Ovary (tissue), 9 donors: ENCODE results near the gene CEND1. TPM values are rescaled to one million over a fixed set of nuclear protein-coding genes. Genes with fewer than 3 reads are reported as not detected.

Experiments used
- DNase-seq, 5 donors: peaks; one replicate each; pipeline ENCODE4 v3.0.0-alpha.2; 2019 to 2020
- H3K27ac ChIP-seq, 2 donors: fragments of 200-600 bp; one replicate each; pipeline versions ENCODE4 v1.5.1 to v1.8.0; 2019 to 2022
- H3K27me3 ChIP-seq: fragments of 200-600 bp; one replicate; pipeline ENCODE4 v1.8.0; 2022
- H3K36me3 ChIP-seq: fragments of 200-600 bp; sonication (generic); one replicate; pipeline ENCODE4 v1.5.1; 2019
- H3K4me1 ChIP-seq: one replicate; pipeline ENCODE4 v1.8.1; 2013; ENCODE audit warnings: mild to moderate bottlenecking, moderate library complexity; ENCODE audit not compliant: insufficient read depth
- H3K4me3 ChIP-seq: fragments of 200-600 bp; sonication (generic); one replicate; pipeline ENCODE4 v1.5.1; 2017
- H3K9me3 ChIP-seq, 2 donors: fragments of 200-600 bp in 1 of 2; sonication (generic) in 1 of 2; one replicate each; pipeline versions ENCODE4 v1.5.1 to v1.8.1; 2013 to 2019; ENCODE audit warnings: mild to moderate bottlenecking in 1 of 2, moderate library complexity in 1 of 2
- CTCF ChIP-seq, 3 donors: fragments of 450-650 bp in 2 of 3; fragments of 200-600 bp in 1 of 3; IDR thresholded peaks; one replicate each; pipeline versions ENCODE4 v1.5.1 to v1.8.0; 2016 to 2022; ENCODE audit warnings: antibody characterized with exemption in 3 of 3, mild to moderate bottlenecking in 1 of 3
- EP300 ChIP-seq: sonication (generic); formaldehyde crosslinking; IDR thresholded peaks from one replicate; pipeline ENCODE4 v1.6.1; 2017; ENCODE audit warnings: antibody characterized with exemption
- POLR2A ChIP-seq: fragments of 450-650 bp; IDR thresholded peaks from one replicate; pipeline ENCODE4 v1.6.1; 2017; ENCODE audit warnings: antibody characterized with exemption, mild to moderate bottlenecking, moderate library complexity
- WGBS, 3 donors: extraction: QIAGEN DNeasy Blood & Tissue Kit in 1 of 3; methylation state at CpG; one replicate each; pipeline versions ENCODE4 v1.1.5 to v1.1.7; 2013 to 2017; 5-methylcytosine and 5-hydroxymethylcytosine counted together
- intact Hi-C, 4 donors: fragments of 100-400 bp; cut with DNase I; formaldehyde crosslinking; loops; one replicate each; pipeline versions ENCODE4 v1.11.0 to v1.15.1; 2022 to 2023
- polyA plus RNA-seq, 2 donors: library from polyadenylated mRNA; stranded (reverse); fragments of 200-250 nt in 1 of 2; fragments of 350-450 nt in 1 of 2; fragmentation: Illumina TruSeq in 1 of 2; extraction: RNeasy Lipid Tissue Mini Kit (QIAGEN cat#74804) in 1 of 2; gene quantifications; one replicate each; pipeline ENCODE4 v1.2.3, GENCODE V29; 2013 to 2014
- total RNA-seq, 7 donors: library from RNA; depleted of rRNA in 2 of 7; stranded (reverse); fragments of >200 nt in 2 of 7; fragmentation: NEBNext Ultra II Directional in 3 of 7; extraction: Animal tissue kit (Norgen Biotek cat#: 25700) in 3 of 7; gene quantifications; one replicate each; pipeline versions ENCODE4 v1.1.0 to v1.2.4, GENCODE V29; 2016 to 2023
- donor health status: DM: no; HTN: no; CAD: no; lungs with moderate emphysema.
- donor health status: DM: no; HTN: no; CAD: no.
- donor health status: Bipolar disorder and iron deficiency.
- donor health status: DM: yes; HTN: yes; CAD: no.
- donor health status: DM: no; HTN: no; CAD: no.
- donor health status: DM: yes; HTN: yes; CAD: no.

Gene CEND1
- total and polyA plus RNA-seq, 9 donors = 0.07 to 0.15 TPM; not detected in 7

GRCh38 chr11:760236-760635, 29.7 kb downstream of the CEND1 start:
- intact Hi-C loops = no loop called here
- no peaks in the 10 kb centered on the region for H3K36me3 ChIP-seq

GRCh38 chr11:749731-750130, 40.2 kb downstream of the CEND1 start:
- intact Hi-C loops = no loop called here
- TF ChIP-seq EP300 = no peak
- no peak for TF ChIP-seq POLR2A
- no peak for TF ChIP-seq CTCF (IDR thresholded peaks at IDR 0.05)
- Histone ChIP-seq H3K27ac (no peak overlapping the region), H3K4me3 (no peak overlapping the region), H3K36me3 (no peaks in the 10 kb centered on the region), H3K4me1 (peaks cover 14% of the 10 kb centered on the region), H3K27me3 (no peaks in the 10 kb centered on the region), H3K9me3 (no peaks in the 10 kb centered on the region)
- DNase-seq = no peak
- WGBS, 3 donors = 70 to 79% (median 76%) methylated on average over 2 of the region's 2 CpGs

More at GRCh38 chr11:760236-760635, 29.7 kb downstream of the CEND1 start:
- no peak overlapping the region for H3K4me3 ChIP-seq
- no peak for TF ChIP-seq POLR2A
- TF ChIP-seq CTCF (IDR thresholded peaks at IDR 0.05) = no peak
- no peak for TF ChIP-seq EP300
- H3K27ac ChIP-seq = no peak overlapping the region
- DNase-seq = no peak
- no peaks in the 10 kb centered on the region for H3K9me3 ChIP-seq
- no peaks in the 10 kb centered on the region for H3K4me1 ChIP-seq
- H3K27me3 ChIP-seq = no peaks in the 10 kb centered on the region

DNA sequence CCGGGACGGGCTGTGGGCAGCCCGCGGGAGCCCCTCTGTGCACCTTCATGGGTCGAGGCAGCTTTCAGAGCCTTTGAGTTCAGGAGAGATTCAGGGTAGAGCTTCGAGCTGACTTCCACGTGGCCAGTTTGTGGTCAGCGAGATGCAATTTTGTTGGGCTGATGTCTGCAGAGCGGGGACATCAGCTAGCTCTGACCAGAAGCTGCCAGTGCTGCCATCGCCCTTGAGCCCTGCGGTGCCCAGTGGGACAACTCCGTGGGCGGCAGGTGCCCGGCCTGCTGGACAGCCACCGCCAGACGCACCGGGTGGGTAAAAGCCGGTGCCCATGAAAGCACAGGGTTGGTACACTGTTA, 41.9 kb downstream of the CEND1 start:
- Histone ChIP-seq H3K4me1 (peaks cover 14% of the 10 kb centered on the region), H3K27ac (peak overlapping the region; percentile 80 to 81), H3K4me3 (peak overlapping the region; percentile 100), H3K27me3 (no peaks in the 10 kb centered on the region), H3K36me3 (no peaks in the 10 kb centered on the region), H3K9me3 (no peaks in the 10 kb centered on the region)
- DNase-seq = no peak
- no peak for TF ChIP-seq EP300
- no peak for TF ChIP-seq CTCF (IDR thresholded peaks at IDR 0.05)
- TF ChIP-seq POLR2A = no peak
- WGBS, 3 donors = 6 to 14% (median 8%) methylated on average over 13 to 18 of the region's 18 CpGs
- intact Hi-C loops = no loop called here

GRCh38 chr11:747158-748006, 42.5 kb downstream of the CEND1 start, which contains the start of gene TALDO1:
TSS of gene TALDO1 (plus strand) at chr11:747464. CDS start at chr11:747482, 18 bp downstream.
- peaks cover 14% of the 10 kb centered on the region for H3K4me1 ChIP-seq
- intact Hi-C loops = no loop called here
- H3K27ac ChIP-seq = peak within 1 kb of the TSS; percentile 80 to 81
- DNase-seq = peak; percentile 89 to 95 (median 92)
- peak within 1 kb of the TSS; percentile 100 for H3K4me3 ChIP-seq
- H3K36me3 ChIP-seq = no peaks in the 10 kb centered on the region
- H3K9me3 ChIP-seq = no peaks in the 10 kb centered on the region
- no peaks in the 10 kb centered on the region for H3K27me3 ChIP-seq
- WGBS, 3 donors = 0 to 1% (median 0%) methylated on average over 51 to 112 of the region's 112 CpGs
- TF ChIP-seq POLR2A = peak; percentile 67
- no peak for TF ChIP-seq EP300
- peak in 1 of 3 donors; percentile 66 for TF ChIP-seq CTCF (IDR thresholded peaks at IDR 0.05)
